HUES48 (cell line): ENCODE results near the gene FCGR2B.
"Not testable (repeated sequence)": the region's sequence is repeated elsewhere in the genome, so short reads cannot be mapped to it uniquely, and the experiment has no call there.

Experiments used
- H3K27ac ChIP-seq: one replicate; pipeline ENCODE4 v1.7.0; 2013; ENCODE audit warnings: low read depth, low read length, inconsistent platforms
- H3K27me3 ChIP-seq: 2 replicates; pipeline ENCODE4 v1.6.1; 2013; ENCODE audit warnings: mild to moderate bottlenecking, low read length; ENCODE audit not compliant: control insufficient read depth, insufficient read depth
- H3K36me3 ChIP-seq: 2 replicates; pipeline ENCODE4 v1.6.1; 2013; ENCODE audit warnings: low read length; ENCODE audit not compliant: control insufficient read depth, insufficient read depth
- H3K4me1 ChIP-seq: 2 replicates; pipeline ENCODE4 v1.6.1; 2013; ENCODE audit warnings: mild to moderate bottlenecking, low read length; ENCODE audit not compliant: control insufficient read depth, insufficient read depth
- H3K4me3 ChIP-seq: 2 replicates; pipeline ENCODE4 v1.5.1; 2013; ENCODE audit warnings: mild to moderate bottlenecking, low read depth, low read length
- H3K9ac ChIP-seq: 2 replicates; pipeline ENCODE4 v1.6.1; 2013; ENCODE audit warnings: mild to moderate bottlenecking, low read depth, low read length, moderate library complexity
- H3K9me3 ChIP-seq: 2 replicates; pipeline ENCODE4 v1.6.1; 2013; ENCODE audit warnings: low read length; ENCODE audit not compliant: control insufficient read depth, insufficient read depth

Gene FCGR2B

GRCh38 chr1:161653541-161653940, 9.4 kb upstream of the FCGR2B start:
- not testable (repeated sequence) for H3K27me3 ChIP-seq, H3K27ac ChIP-seq, H3K36me3 ChIP-seq, H3K9ac ChIP-seq, H3K4me3 ChIP-seq, H3K4me1 ChIP-seq, H3K9me3 ChIP-seq

- not testable (repeated sequence) for H3K27ac ChIP-seq
These were observed 9.0 kb upstream of the FCGR2B start for GRCh38 chr1:161653971-161654370.

DNA sequence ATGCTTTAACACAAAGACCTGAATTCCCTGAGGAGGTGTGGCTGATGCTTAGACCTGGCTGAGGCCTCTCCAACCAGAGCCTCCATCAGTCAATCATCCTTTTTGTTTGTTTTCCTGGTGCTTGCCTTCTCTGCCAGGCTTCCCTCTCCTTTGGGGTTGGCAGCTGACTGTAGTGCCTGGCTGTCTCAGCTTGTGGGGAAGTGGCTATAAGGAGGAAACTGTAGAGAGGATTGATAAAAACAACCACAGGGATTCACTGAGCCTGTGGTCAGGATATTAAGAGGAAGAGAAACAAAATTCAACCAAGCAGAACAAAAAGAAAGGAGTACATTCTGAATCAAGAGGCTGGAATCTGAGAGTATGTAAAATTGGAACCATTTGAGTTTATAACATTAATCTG, 4.4 kb upstream of the FCGR2B start:
- not testable (repeated sequence) for H3K4me1 ChIP-seq, H3K36me3 ChIP-seq, H3K4me3 ChIP-seq, H3K9me3 ChIP-seq, H3K27ac ChIP-seq, H3K27me3 ChIP-seq, H3K9ac ChIP-seq

More at GRCh38 chr1:161653971-161654370, 9.0 kb upstream of the FCGR2B start:
- not testable (repeated sequence) for H3K27me3 ChIP-seq, H3K4me3 ChIP-seq, H3K9me3 ChIP-seq, H3K36me3 ChIP-seq, H3K9ac ChIP-seq, H3K4me1 ChIP-seq

DNA sequence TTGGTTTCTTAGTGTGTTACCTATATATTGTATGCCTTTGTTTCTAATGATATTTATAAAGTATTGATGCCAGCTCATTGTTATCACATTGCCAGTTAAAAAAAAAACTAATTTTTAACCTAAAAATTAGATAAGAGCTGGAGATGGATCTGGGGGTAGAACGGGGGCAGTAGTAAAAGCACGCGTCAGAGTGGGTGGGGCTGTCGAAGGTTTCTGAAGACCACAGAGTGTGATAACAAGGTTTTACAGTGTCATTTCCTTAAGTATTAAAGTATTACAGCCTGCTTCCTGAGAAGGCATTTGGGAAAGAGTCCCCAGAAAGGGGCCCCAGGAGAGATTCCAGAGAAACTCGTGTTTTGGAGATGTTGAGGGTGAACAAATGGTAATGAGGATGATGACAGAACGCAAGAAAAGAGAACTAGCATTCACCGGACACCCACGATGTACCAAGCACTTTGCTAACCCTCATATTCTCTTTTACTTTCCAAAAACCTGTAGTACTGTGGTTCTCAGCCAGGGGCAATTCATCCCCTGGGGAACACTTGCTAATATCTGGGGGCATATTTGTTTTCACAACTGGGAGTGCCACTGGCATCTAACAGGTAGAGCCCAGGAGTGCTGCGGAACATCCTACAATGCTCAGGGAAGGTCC, 1.2 kb upstream of the FCGR2B start:
- H3K27me3 ChIP-seq, H3K9me3 ChIP-seq, H3K4me3 ChIP-seq, H3K4me1 ChIP-seq, H3K36me3 ChIP-seq, H3K9ac ChIP-seq, H3K27ac ChIP-seq: not testable (repeated sequence)

DNA sequence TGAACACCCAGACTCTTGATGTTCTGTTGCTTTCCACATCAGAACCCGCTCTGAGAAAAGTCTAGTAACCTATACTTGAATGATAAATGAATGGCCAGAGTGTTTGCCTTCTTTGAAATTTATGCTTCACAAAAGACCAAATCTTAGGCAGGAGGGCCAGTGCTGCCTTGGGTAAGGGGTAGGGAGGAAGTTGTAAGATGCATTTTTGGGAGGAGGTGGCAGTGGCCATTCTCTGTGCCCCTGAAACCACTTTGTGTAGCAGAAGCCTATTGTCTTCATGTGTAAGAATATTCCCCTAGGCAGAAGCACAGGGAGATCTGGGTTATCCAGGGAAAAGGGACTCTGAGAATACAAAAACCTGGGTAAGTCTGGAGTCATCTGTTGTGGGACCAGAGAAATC, 626 bp downstream of the FCGR2B start:
- not testable (repeated sequence) for H3K36me3 ChIP-seq, H3K9ac ChIP-seq, H3K27ac ChIP-seq, H3K4me1 ChIP-seq, H3K9me3 ChIP-seq, H3K27me3 ChIP-seq, H3K4me3 ChIP-seq

- not testable (repeated sequence) for H3K9me3 ChIP-seq, H3K9ac ChIP-seq, H3K4me1 ChIP-seq, H3K4me3 ChIP-seq, H3K27me3 ChIP-seq, H3K36me3 ChIP-seq, H3K27ac ChIP-seq
These were observed 1.7 kb downstream of the FCGR2B start for GRCh38 chr1:161664689-161665088.

DNA sequence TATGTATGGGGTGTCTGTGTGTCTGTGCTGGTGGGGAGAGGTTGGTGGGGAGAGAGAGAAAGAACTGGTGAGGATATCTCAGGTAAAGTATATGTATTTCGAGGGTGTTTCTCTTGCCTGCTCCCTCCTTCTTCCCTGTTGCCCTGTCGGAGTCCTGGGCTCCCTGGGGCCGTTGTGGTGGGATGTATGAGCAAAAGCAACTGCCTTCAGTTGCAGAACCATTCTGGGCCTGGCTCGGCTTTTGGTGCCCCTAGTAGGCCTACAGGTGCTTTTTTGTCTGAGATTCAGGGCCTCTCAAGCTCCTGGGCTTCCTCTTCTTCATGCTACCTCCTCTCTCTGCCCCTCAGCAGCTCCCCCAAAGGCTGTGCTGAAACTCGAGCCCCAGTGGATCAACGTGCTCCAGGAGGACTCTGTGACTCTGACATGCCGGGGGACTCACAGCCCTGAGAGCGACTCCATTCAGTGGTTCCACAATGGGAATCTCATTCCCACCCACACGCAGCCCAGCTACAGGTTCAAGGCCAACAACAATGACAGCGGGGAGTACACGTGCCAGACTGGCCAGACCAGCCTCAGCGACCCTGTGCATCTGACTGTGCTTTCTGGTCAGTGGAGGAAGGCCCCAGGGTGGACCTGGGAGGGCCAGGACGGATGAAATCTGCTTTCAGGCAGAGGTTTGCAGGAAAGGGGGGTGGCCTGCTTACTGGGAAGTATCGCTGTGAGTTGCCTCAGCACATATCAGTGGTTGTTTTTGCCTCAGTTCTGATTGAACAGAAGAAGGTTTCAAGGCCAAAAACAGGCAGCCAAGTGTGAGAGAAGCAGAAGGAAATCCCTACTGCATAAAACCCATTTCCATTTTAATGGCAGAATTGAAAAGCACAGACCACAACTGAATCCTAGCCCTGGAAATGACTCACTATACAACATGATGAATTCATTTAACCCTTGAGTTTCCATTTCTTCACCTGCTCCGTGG, 8.4 kb downstream of the FCGR2B start:
- H3K9ac ChIP-seq, H3K4me1 ChIP-seq, H3K4me3 ChIP-seq, H3K36me3 ChIP-seq, H3K27ac ChIP-seq, H3K27me3 ChIP-seq, H3K9me3 ChIP-seq: not testable (repeated sequence)

DNA sequence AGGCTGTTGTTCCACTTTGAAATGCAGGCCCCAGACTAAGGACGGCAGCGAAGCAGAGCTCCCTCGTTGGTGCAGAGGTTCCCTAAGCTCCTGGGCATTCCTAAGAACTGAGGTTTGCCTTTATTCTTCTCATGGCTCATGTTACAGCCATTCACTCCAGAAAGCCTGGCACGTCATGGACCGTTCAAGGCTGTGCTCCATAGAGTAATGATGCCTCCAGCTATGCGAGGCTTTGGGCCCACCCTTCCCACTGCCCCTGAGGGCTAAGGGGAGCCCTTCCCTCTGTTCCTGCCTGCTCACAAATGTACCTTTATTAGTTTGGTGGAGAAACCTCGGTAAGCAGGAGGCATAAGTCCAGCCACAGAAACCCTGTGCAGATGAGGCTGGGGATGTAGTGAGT, 10.5 kb downstream of the FCGR2B start:
- not testable (repeated sequence) for H3K9ac ChIP-seq, H3K27ac ChIP-seq, H3K4me1 ChIP-seq, H3K36me3 ChIP-seq, H3K27me3 ChIP-seq, H3K9me3 ChIP-seq, H3K4me3 ChIP-seq

DNA sequence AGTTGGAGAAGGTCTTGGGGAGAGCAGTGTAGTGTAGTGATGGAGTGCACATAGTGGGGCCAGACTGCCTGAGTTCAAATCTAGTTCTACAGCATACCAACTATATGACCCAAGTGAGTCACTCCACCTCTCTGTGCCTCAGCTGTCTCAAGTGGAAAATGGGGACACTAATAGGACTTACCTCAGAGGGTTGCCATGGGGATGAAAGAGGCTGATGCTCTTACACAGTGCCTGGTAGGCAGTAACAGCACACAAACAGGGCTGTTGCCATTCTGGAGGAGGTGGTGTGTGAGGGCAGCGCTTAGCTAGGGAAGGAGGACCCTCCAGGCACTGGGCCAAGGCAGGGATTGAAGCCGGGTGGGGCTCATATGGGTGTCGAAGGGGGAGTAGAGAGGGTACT, 11.5 kb downstream of the FCGR2B start:
- not testable (repeated sequence) for H3K27me3 ChIP-seq, H3K27ac ChIP-seq, H3K36me3 ChIP-seq, H3K9me3 ChIP-seq, H3K9ac ChIP-seq, H3K4me1 ChIP-seq, H3K4me3 ChIP-seq

DNA sequence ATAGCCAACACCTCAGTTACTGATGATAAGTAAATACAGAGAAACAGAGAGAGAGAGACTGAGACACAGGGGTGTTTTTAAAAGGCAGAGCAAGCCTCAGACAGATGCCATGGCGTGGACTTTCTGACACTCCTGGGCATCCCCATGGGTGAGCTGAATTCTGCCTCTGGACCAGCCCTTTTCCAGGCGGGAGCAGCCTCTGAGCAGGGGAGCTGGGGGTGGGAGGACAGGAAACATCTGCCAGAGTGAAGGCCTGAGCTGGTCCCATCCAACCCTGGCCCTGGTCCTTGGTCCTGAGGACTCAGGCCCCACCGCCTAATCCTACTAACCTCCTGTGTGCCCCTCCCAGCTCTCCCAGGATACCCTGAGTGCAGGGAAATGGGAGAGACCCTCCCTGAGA, 12.0 kb downstream of the FCGR2B start:
- not testable (repeated sequence) for H3K4me1 ChIP-seq, H3K27me3 ChIP-seq

GRCh38 chr1:161676441-161676840, 13.5 kb downstream of the FCGR2B start:
- Histone ChIP-seq H3K27ac (no peak overlapping the region), H3K4me1 (0 out of 2 replicates have a peak, but pooled peaks cover 3% of the 10 kb centered on the region), H3K27me3 (no peaks in the 10 kb centered on the region), H3K4me3 (no peak overlapping the region), H3K36me3 (no peaks in the 10 kb centered on the region), H3K9me3 (no peaks in the 10 kb centered on the region), H3K9ac (no peak overlapping the region)

More for the DNA sequence above, 12.0 kb downstream of the FCGR2B start:
- H3K27ac ChIP-seq, H3K9me3 ChIP-seq, H3K36me3 ChIP-seq, H3K9ac ChIP-seq, H3K4me3 ChIP-seq: not testable (repeated sequence)
